ENCODE data around the gene PLEK2.
"Not testable (repeated sequence)": the region's sequence is repeated elsewhere in the genome, so short reads cannot be mapped to it uniquely, and the experiment has no call there.

The PLEK2 gene

GRCh38 chr14:67409461-67409860, 2.5 kb downstream of the PLEK2 start:
- DNase-seq (ENCODE audit: low read depth, low spot score) = no peak
- CTCF ChIA-PET = interaction anchor here (1.4 to 4.1 kb wide), 2 partner anchors 18 to 162 kb away, joined by 5 to 34 read pairs; no protein-coding TSS in a partner anchor
- H3K4me3 ChIP-seq (ENCODE audit: low read depth, low read length) = no peak overlapping the region
- POLR2A ChIA-PET = interaction anchor here (0.5 to 0.6 kb wide), 2 partner anchors 47 to 313 kb away, joined by 3 read pairs; no protein-coding TSS in a partner anchor
- TF ChIP-seq CTCF (IDR thresholded peaks at IDR 0.05; ENCODE audit: insufficient read depth, low read length, missing control alignments) = no peak

GRCh38 chr14:67408122-67408801, 3.7 kb downstream of the PLEK2 start:
- H3K4me3 ChIP-seq (ENCODE audit: low read depth, low read length); CTCF ChIA-PET; POLR2A ChIA-PET; DNase-seq (ENCODE audit: low read depth, low spot score): not testable (repeated sequence)

- no peak overlapping the region for H3K4me3 ChIP-seq (ENCODE audit: low read depth, low read length)
- POLR2A ChIA-PET = no interaction called here
- CTCF ChIA-PET = no interaction called here
- no peak for DNase-seq (ENCODE audit: low read depth, low spot score)
- TF ChIP-seq CTCF (IDR thresholded peaks at IDR 0.05; ENCODE audit: insufficient read depth, low read length, missing control alignments) = no peak
Observed at GRCh38 chr14:67405771-67406170, 6.2 kb downstream of the PLEK2 start.

GRCh38 chr14:67400434-67400833, 11.5 kb downstream of the PLEK2 start:
- ChIA-PET CTCF (interaction anchor here (1.0 to 1.5 kb wide), 3 partner anchors 27 to 304 kb away, joined by 3 to 6 read pairs (median 3); partner anchors contain the start of genes ATP6V1D and EIF2S1), POLR2A (no interaction called here)
- no peak overlapping the region for H3K4me3 ChIP-seq (ENCODE audit: low read depth, low read length)
- no peak for DNase-seq (ENCODE audit: low read depth, low spot score)
- no peak for TF ChIP-seq CTCF (IDR thresholded peaks at IDR 0.05; ENCODE audit: insufficient read depth, low read length, missing control alignments)

GRCh38 chr14:67397536-67397935, 14.4 kb downstream of the PLEK2 start:
- POLR2A ChIA-PET = no interaction called here
- H3K4me3 ChIP-seq (ENCODE audit: low read depth, low read length) = no peak overlapping the region
- CTCF ChIA-PET = interaction anchor here (0.8 kb wide), 1 partner anchor 30 kb away, joined by 3 read pairs; no protein-coding TSS in a partner anchor
- TF ChIP-seq CTCF (IDR thresholded peaks at IDR 0.05; ENCODE audit: insufficient read depth, low read length, missing control alignments) = no peak
- no peak for DNase-seq (ENCODE audit: low read depth, low spot score)

- no peak for DNase-seq (ENCODE audit: low read depth, low spot score)
- H3K4me3 ChIP-seq (ENCODE audit: low read depth, low read length) = no peak overlapping the region
- TF ChIP-seq CTCF (IDR thresholded peaks at IDR 0.05; ENCODE audit: insufficient read depth, low read length, missing control alignments) = no peak
- ChIA-PET CTCF (interaction anchor here (0.7 kb wide), 1 partner anchor 307 kb away, joined by 3 read pairs; no protein-coding TSS in a partner anchor), POLR2A (no interaction called here)
Observed at GRCh38 chr14:67396381-67396970, 15.5 kb downstream of the PLEK2 start.

GRCh38 chr14:67395876-67396189, 16.1 kb downstream of the PLEK2 start:
- DNase-seq (ENCODE audit: low read depth, low spot score) = no peak
- POLR2A ChIA-PET = no interaction called here
- CTCF ChIA-PET = no interaction called here

More at GRCh38 chr14:67395876-67396189, 16.1 kb downstream of the PLEK2 start:
- no peak overlapping the region for H3K4me3 ChIP-seq (ENCODE audit: low read depth, low read length)
- TF ChIP-seq CTCF (IDR thresholded peaks at IDR 0.05; ENCODE audit: insufficient read depth, low read length, missing control alignments) = no peak

All from AG04449 (cell line).